ENCODE data around the gene GP5. TPM values are rescaled to one million over a fixed set of nuclear protein-coding genes. Genes with fewer than 3 reads are reported as not detected.

The GP5 gene
- total and polyA plus RNA-seq, 4 donors = 0.03 to 3.3 (median 0.16) TPM

DNA sequence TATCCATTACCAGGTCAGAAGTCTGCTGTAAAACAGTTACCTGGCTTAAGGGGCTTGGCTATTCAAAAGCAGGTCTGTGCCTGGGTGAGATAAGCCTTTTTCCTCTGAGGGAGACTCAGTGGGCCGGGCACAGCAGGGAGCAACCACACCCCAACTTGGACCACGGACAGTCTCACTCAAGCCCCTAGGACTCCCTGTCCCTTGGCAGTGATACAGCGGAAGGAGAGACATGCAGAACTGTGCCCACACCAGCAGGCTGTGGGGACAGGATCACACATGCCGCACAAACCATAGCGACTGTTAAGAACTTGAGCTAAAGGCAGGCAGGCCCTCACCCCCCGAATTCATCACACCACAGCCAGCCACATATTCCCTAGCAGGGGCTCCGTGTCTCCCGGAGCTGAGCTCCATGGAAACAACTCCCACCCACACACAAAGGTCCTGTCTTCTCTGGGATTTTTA lies 2.8 kb upstream of the GP5 start (continued):
- TF ChIP-seq, protein P1, sequence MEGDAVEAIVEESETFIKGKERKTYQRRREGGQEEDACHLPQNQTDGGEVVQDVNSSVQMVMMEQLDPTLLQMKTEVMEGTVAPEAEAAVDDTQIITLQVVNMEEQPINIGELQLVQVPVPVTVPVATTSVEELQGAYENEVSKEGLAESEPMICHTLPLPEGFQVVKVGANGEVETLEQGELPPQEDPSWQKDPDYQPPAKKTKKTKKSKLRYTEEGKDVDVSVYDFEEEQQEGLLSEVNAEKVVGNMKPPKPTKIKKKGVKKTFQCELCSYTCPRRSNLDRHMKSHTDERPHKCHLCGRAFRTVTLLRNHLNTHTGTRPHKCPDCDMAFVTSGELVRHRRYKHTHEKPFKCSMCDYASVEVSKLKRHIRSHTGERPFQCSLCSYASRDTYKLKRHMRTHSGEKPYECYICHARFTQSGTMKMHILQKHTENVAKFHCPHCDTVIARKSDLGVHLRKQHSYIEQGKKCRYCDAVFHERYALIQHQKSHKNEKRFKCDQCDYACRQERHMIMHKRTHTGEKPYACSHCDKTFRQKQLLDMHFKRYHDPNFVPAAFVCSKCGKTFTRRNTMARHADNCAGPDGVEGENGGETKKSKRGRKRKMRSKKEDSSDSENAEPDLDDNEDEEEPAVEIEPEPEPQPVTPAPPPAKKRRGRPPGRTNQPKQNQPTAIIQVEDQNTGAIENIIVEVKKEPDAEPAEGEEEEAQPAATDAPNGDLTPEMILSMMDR (IDR thresholded peaks at IDR 0.05; ENCODE audit: low read depth, low read length, missing input control) = no peak
- no peak for TF ChIP-seq HNF4G (IDR thresholded peaks at IDR 0.05)
- no peak for TF ChIP-seq JUND (IDR thresholded peaks at IDR 0.05)
- TF ChIP-seq GABPA (IDR thresholded peaks at IDR 0.05 in 1 of 2, conservative IDR thresholded peaks at IDR 0.05 in 1 of 2) = no peak
- no peak for TF ChIP-seq YY1 (IDR thresholded peaks at IDR 0.05)

DNA sequence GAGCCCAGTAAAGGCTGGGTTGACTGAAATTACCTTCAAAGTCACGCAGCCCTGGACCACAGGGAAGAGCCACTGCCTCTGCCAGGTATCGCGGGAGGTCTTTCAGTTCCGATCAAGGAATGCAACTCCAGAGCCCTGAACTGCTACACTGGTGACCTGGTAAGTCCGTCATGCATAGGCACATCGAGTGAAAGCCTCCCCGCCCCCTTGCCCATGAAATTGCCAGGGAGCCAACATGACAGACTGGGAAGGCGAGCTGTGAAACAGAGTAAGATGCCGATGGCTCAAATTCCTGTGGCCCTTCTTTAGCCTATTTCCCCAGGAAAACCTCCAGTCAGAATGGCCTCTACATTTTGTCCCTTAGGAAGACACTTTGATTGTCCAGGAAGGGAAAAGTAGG lies 2.3 kb upstream of the GP5 start:
- Histone ChIP-seq H3K9ac (ENCODE audit: low read depth in 1 of 2, low read length in 2 of 2) (no peak overlapping the region), H3K27ac (ENCODE audit: low read depth in 1 of 2, low read length in 2 of 2) (no peak overlapping the region), H3K4me1 (ENCODE audit: control insufficient read depth in 4 of 4, insufficient read depth in 4 of 4, low read length in 3 of 4) (peaks cover 3 to 22% (median 14%) of the 10 kb centered on the region in 4 donors), H3K36me3 (ENCODE audit: control insufficient read depth in 4 of 4, insufficient read depth in 3 of 4, low read depth in 1 of 4, low read length in 3 of 4) (peaks cover 0 to 8% (median 4%) of the 10 kb centered on the region in 4 donors), H3K4me3 (ENCODE audit: low read depth in 1 of 3, low read length in 3 of 3) (no peak overlapping the region), H3K9me3 (ENCODE audit: control insufficient read depth in 4 of 4, low read length in 3 of 4) (no peaks in the 10 kb centered on the region), H3K27me3 (ENCODE audit: control insufficient read depth in 4 of 4, insufficient read depth in 4 of 4, low read length in 3 of 4) (no peaks in the 10 kb centered on the region)
- TF ChIP-seq, protein P2, sequence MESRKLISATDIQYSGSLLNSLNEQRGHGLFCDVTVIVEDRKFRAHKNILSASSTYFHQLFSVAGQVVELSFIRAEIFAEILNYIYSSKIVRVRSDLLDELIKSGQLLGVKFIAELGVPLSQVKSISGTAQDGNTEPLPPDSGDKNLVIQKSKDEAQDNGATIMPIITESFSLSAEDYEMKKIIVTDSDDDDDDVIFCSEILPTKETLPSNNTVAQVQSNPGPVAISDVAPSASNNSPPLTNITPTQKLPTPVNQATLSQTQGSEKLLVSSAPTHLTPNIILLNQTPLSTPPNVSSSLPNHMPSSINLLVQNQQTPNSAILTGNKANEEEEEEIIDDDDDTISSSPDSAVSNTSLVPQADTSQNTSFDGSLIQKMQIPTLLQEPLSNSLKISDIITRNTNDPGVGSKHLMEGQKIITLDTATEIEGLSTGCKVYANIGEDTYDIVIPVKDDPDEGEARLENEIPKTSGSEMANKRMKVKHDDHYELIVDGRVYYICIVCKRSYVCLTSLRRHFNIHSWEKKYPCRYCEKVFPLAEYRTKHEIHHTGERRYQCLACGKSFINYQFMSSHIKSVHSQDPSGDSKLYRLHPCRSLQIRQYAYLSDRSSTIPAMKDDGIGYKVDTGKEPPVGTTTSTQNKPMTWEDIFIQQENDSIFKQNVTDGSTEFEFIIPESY (IDR thresholded peaks at IDR 0.05) = no peak
- no peak for TF ChIP-seq FOXA1 (IDR thresholded peaks at IDR 0.05)
- TF ChIP-seq, protein P3, sequence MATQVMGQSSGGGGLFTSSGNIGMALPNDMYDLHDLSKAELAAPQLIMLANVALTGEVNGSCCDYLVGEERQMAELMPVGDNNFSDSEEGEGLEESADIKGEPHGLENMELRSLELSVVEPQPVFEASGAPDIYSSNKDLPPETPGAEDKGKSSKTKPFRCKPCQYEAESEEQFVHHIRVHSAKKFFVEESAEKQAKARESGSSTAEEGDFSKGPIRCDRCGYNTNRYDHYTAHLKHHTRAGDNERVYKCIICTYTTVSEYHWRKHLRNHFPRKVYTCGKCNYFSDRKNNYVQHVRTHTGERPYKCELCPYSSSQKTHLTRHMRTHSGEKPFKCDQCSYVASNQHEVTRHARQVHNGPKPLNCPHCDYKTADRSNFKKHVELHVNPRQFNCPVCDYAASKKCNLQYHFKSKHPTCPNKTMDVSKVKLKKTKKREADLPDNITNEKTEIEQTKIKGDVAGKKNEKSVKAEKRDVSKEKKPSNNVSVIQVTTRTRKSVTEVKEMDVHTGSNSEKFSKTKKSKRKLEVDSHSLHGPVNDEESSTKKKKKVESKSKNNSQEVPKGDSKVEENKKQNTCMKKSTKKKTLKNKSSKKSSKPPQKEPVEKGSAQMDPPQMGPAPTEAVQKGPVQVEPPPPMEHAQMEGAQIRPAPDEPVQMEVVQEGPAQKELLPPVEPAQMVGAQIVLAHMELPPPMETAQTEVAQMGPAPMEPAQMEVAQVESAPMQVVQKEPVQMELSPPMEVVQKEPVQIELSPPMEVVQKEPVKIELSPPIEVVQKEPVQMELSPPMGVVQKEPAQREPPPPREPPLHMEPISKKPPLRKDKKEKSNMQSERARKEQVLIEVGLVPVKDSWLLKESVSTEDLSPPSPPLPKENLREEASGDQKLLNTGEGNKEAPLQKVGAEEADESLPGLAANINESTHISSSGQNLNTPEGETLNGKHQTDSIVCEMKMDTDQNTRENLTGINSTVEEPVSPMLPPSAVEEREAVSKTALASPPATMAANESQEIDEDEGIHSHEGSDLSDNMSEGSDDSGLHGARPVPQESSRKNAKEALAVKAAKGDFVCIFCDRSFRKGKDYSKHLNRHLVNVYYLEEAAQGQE (IDR thresholded peaks at IDR 0.05) = no peak
- TF ChIP-seq GABPA (IDR thresholded peaks at IDR 0.05 in 1 of 2, conservative IDR thresholded peaks at IDR 0.05 in 1 of 2) = no peak
- no peak for TF ChIP-seq RAD21 (IDR thresholded peaks at IDR 0.05)
- no peak for TF ChIP-seq TAF1 (conservative IDR thresholded peaks at IDR 0.05)
- TF ChIP-seq JUND (IDR thresholded peaks at IDR 0.05) = no peak
- no peak for TF ChIP-seq HNF4G (IDR thresholded peaks at IDR 0.05)
- TF ChIP-seq NR2F2 (IDR thresholded peaks at IDR 0.05) = no peak
- TF ChIP-seq, protein P4, sequence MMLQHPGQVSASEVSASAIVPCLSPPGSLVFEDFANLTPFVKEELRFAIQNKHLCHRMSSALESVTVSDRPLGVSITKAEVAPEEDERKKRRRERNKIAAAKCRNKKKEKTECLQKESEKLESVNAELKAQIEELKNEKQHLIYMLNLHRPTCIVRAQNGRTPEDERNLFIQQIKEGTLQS (IDR thresholded peaks at IDR 0.05) = no peak
- TF ChIP-seq YY1 (IDR thresholded peaks at IDR 0.05) = no peak
- no peak for TF ChIP-seq SP1 (IDR thresholded peaks at IDR 0.05)
- no peak for TF ChIP-seq HNF4A (conservative IDR thresholded peaks at IDR 0.05)
- no peak for TF ChIP-seq EGR1 (IDR thresholded peaks at IDR 0.05; ENCODE audit: low read depth in 2 of 2)
- no peak for TF ChIP-seq RXRA (IDR thresholded peaks at IDR 0.05)
- TF ChIP-seq FOXA2 (IDR thresholded peaks at IDR 0.05) = no peak
- TF ChIP-seq, protein P5, sequence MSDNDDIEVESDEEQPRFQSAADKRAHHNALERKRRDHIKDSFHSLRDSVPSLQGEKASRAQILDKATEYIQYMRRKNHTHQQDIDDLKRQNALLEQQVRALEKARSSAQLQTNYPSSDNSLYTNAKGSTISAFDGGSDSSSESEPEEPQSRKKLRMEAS (IDR thresholded peaks at IDR 0.05) = no peak
- TF ChIP-seq, protein P1 (IDR thresholded peaks at IDR 0.05; ENCODE audit: low read depth, low read length, missing input control) = no peak
- no peak for DNase-seq (ENCODE audit: low spot score)
- 85% methylated on average over 9 of the region's 9 CpGs for WGBS

All from liver (tissue), 9 donors.